ENCODE results near the gene CHRM2. TPM values are rescaled to one million over a fixed set of nuclear protein-coding genes. Genes with fewer than 3 reads are reported as not detected.

Gene CHRM2
- total and polyA plus RNA-seq, 2 of the 8 experiments (the other 6 are each of a cell fraction or from before 2014, with no cell fraction given), result 0.17 to 0.32 TPM

DNA sequence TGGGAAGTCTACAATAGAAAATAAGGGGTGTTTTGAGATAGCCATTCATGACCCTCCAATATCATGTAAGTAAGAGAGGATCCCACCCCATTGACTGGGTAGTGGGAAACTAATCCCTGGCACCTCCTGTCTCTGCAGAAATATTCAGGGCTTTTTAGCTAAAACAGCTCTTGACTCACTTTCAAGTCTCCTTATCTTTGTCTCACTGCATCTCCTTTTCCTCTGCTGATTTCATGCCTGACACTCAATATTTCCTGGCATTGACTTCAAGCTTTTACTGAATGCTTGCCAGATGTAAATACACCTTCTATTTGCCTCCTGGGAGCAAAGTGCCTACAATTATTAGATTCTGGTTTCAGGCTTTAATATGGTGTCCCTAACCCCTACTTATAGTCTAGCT lies 57.1 kb downstream of the CHRM2 start (continued):
- no peak for TF ChIP-seq SAP30 (IDR thresholded peaks at IDR 0.05; ENCODE audit: insufficient read depth, insufficient replicate concordance, low read length)
- TF ChIP-seq, protein P1, sequence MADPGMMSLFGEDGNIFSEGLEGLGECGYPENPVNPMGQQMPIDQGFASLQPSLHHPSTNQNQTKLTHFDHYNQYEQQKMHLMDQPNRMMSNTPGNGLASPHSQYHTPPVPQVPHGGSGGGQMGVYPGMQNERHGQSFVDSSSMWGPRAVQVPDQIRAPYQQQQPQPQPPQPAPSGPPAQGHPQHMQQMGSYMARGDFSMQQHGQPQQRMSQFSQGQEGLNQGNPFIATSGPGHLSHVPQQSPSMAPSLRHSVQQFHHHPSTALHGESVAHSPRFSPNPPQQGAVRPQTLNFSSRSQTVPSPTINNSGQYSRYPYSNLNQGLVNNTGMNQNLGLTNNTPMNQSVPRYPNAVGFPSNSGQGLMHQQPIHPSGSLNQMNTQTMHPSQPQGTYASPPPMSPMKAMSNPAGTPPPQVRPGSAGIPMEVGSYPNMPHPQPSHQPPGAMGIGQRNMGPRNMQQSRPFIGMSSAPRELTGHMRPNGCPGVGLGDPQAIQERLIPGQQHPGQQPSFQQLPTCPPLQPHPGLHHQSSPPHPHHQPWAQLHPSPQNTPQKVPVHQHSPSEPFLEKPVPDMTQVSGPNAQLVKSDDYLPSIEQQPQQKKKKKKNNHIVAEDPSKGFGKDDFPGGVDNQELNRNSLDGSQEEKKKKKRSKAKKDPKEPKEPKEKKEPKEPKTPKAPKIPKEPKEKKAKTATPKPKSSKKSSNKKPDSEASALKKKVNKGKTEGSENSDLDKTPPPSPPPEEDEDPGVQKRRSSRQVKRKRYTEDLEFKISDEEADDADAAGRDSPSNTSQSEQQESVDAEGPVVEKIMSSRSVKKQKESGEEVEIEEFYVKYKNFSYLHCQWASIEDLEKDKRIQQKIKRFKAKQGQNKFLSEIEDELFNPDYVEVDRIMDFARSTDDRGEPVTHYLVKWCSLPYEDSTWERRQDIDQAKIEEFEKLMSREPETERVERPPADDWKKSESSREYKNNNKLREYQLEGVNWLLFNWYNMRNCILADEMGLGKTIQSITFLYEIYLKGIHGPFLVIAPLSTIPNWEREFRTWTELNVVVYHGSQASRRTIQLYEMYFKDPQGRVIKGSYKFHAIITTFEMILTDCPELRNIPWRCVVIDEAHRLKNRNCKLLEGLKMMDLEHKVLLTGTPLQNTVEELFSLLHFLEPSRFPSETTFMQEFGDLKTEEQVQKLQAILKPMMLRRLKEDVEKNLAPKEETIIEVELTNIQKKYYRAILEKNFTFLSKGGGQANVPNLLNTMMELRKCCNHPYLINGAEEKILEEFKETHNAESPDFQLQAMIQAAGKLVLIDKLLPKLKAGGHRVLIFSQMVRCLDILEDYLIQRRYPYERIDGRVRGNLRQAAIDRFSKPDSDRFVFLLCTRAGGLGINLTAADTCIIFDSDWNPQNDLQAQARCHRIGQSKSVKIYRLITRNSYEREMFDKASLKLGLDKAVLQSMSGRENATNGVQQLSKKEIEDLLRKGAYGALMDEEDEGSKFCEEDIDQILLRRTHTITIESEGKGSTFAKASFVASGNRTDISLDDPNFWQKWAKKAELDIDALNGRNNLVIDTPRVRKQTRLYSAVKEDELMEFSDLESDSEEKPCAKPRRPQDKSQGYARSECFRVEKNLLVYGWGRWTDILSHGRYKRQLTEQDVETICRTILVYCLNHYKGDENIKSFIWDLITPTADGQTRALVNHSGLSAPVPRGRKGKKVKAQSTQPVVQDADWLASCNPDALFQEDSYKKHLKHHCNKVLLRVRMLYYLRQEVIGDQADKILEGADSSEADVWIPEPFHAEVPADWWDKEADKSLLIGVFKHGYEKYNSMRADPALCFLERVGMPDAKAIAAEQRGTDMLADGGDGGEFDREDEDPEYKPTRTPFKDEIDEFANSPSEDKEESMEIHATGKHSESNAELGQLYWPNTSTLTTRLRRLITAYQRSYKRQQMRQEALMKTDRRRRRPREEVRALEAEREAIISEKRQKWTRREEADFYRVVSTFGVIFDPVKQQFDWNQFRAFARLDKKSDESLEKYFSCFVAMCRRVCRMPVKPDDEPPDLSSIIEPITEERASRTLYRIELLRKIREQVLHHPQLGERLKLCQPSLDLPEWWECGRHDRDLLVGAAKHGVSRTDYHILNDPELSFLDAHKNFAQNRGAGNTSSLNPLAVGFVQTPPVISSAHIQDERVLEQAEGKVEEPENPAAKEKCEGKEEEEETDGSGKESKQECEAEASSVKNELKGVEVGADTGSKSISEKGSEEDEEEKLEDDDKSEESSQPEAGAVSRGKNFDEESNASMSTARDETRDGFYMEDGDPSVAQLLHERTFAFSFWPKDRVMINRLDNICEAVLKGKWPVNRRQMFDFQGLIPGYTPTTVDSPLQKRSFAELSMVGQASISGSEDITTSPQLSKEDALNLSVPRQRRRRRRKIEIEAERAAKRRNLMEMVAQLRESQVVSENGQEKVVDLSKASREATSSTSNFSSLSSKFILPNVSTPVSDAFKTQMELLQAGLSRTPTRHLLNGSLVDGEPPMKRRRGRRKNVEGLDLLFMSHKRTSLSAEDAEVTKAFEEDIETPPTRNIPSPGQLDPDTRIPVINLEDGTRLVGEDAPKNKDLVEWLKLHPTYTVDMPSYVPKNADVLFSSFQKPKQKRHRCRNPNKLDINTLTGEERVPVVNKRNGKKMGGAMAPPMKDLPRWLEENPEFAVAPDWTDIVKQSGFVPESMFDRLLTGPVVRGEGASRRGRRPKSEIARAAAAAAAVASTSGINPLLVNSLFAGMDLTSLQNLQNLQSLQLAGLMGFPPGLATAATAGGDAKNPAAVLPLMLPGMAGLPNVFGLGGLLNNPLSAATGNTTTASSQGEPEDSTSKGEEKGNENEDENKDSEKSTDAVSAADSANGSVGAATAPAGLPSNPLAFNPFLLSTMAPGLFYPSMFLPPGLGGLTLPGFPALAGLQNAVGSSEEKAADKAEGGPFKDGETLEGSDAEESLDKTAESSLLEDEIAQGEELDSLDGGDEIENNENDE (IDR thresholded peaks at IDR 0.05; ENCODE audit: insufficient replicate concordance, low read length), result no peak

Measured in H1 (cell line).